HCT116 (cell line): ENCODE measurements around the gene SLAMF1. TPM values are rescaled to one million over a fixed set of nuclear protein-coding genes. Genes with fewer than 3 reads are reported as not detected.

Experiments
- ATAC-seq: fragments of 200-7000 bp; cut with Tn5 transposase; 2 replicates; pipeline ENCODE4 v1.9.1; 2020; ENCODE audit warnings: mild to moderate bottlenecking, moderate library complexity
- BruUV-seq: library from RNA; stranded (reverse); fragments of 400-500 nt; replicated peaks from 2 replicates; lab custom pipeline; 2021; lab: Mats Ljungman, UMichigan
- CTCF ChIA-PET: fragments of 300-600 bp; sonication (Branson Sonifier 250); formaldehyde crosslinking; loops from one replicate; lab custom pipeline; 2021; ENCODE audit warnings: antibody characterized with exemption; lab: Charles Lee
- POLR2A ChIA-PET: fragments of 300-600, 350-600 bp; sonication (Branson Sonifier 250); formaldehyde crosslinking; loops from one replicate; lab custom pipeline; 2021; ENCODE audit warnings: antibody characterized with exemption; lab: Charles Lee
- RAD21 ChIA-PET, 2 experiments: fragments of 300-600 bp; sonication (Branson Sonifier 250); formaldehyde crosslinking; loops; one replicate each; lab custom pipeline; 2023; ENCODE audit warnings: low total read pairs in 2 of 2; ENCODE audit not compliant: uncharacterized antibody in 2 of 2, unreplicated experiment in 2 of 2, low non-redundant PET in 1 of 2; lab: Charles Lee
- DNase-seq: peaks from one replicate; pipeline ENCODE4 v3.0.0-alpha.2; 2010; ENCODE audit warnings: low read depth, low spot score
- H2AFZ ChIP-seq: fragments of 200-600 bp; shearing (Covaris generic), sonication (generic); 2 replicates; pipeline ENCODE4 v1.6.1; 2017; ENCODE audit warnings: low read depth, mixed run types, mixed read lengths, antibody characterized with exemption, low read length; ENCODE audit not compliant: poor library complexity, severe bottlenecking
- H3K27ac ChIP-seq: 2 replicates; pipeline ENCODE4 v1.5.1; 2012; ENCODE audit warnings: low read depth, low read length
- H3K27me3 ChIP-seq: fragments of 200-600 bp; sonication (generic); 2 replicates; pipeline ENCODE4 v1.6.1; 2016; ENCODE audit warnings: mixed run types, low read length, mixed read lengths; ENCODE audit not compliant: insufficient read depth
- H3K36me3 ChIP-seq, 2 experiments: fragments of 200-500 bp in 1 of 2; fragments of 200-600 bp in 1 of 2; sonication (Bioruptor generic) in 1 of 2; sonication (generic) in 1 of 2; 2 replicates each; pipeline versions ENCODE4 v1.5.1 to v1.6.1; 2014 to 2016; ENCODE audit warnings: low read length in 2 of 2, inconsistent platforms in 1 of 2, mixed read lengths in 1 of 2, mixed run types in 1 of 2; ENCODE audit not compliant: insufficient read depth in 2 of 2, control insufficient read depth in 1 of 2
- H3K4me1 ChIP-seq, 2 experiments: fragments of 200-600 bp in 1 of 2; sonication (generic) in 1 of 2; 2 replicates each; pipeline versions ENCODE4 v1.5.1 to v1.6.1; 2012 to 2017; ENCODE audit warnings: low read length in 2 of 2, inconsistent platforms in 1 of 2, mild to moderate bottlenecking in 1 of 2, mixed read lengths in 1 of 2, mixed run types in 1 of 2, moderate library complexity in 1 of 2; ENCODE audit not compliant: insufficient read depth in 2 of 2, control insufficient read depth in 1 of 2
- H3K4me2 ChIP-seq: fragments of 200-600 bp; sonication (generic); 2 replicates; pipeline ENCODE4 v1.6.1; 2017; ENCODE audit warnings: mixed run types, low read length, mixed read lengths
- H3K4me3 ChIP-seq, 2 experiments: fragments of 200-600 bp in 1 of 2; sonication (generic) in 1 of 2; replicated peaks in 1 of 2; 2 replicates each; pipeline ENCODE4 v1.5.1; 2011 to 2016; ENCODE audit warnings: low read length in 2 of 2, control low read depth in 1 of 2, low read depth in 1 of 2, mild to moderate bottlenecking in 1 of 2, mixed read lengths in 1 of 2, mixed run types in 1 of 2
- H3K79me2 ChIP-seq: fragments of 200-600 bp; sonication (generic); 2 replicates; pipeline ENCODE4 v1.6.1; 2017; ENCODE audit warnings: mild to moderate bottlenecking, mixed run types, low read length, moderate library complexity, mixed read lengths; ENCODE audit not compliant: insufficient read depth
- H3K9ac ChIP-seq: fragments of 200-600 bp; sonication (generic); 2 replicates; pipeline ENCODE4 v1.6.1; 2016; ENCODE audit warnings: low read length, mixed read lengths
- H3K9me2 ChIP-seq: fragments of 200-600 bp; sonication (generic), shearing (Covaris generic); 2 replicates; pipeline ENCODE4 v1.6.1; 2017; ENCODE audit warnings: mixed run types, mild to moderate bottlenecking, moderate library complexity; ENCODE audit not compliant: insufficient read depth
- H3K9me3 ChIP-seq, 2 experiments: fragments of 200-500 bp in 1 of 2; fragments of 200-600 bp in 1 of 2; sonication (Bioruptor generic) in 1 of 2; sonication (generic) in 1 of 2; 2 replicates each; pipeline ENCODE4 v1.6.1; 2014 to 2017; ENCODE audit warnings: low read length in 2 of 2, mixed read lengths in 2 of 2, inconsistent platforms in 1 of 2, low read depth in 1 of 2, mild to moderate bottlenecking in 1 of 2, mixed run types in 1 of 2, moderate library complexity in 1 of 2; ENCODE audit not compliant: control insufficient read depth in 1 of 2, insufficient read depth in 1 of 2
- H4K20me1 ChIP-seq: fragments of 200-600 bp; sonication (generic), shearing (Covaris generic); 2 replicates; pipeline ENCODE4 v1.6.1; 2017; ENCODE audit warnings: mixed run types, mild to moderate bottlenecking, moderate library complexity; ENCODE audit not compliant: insufficient read depth
- EGR1 ChIP-seq: IDR thresholded peaks from 2 replicates; pipeline ENCODE4 v1.6.1; 2012; ENCODE audit warnings: low read depth
- FOSL1 ChIP-seq: IDR thresholded peaks from 2 replicates; pipeline ENCODE4 v1.6.1; 2012; ENCODE audit warnings: low read depth
- intact Hi-C: fragments of 100-400 bp; cut with micrococcal nuclease; formaldehyde crosslinking; loops from 2 replicates; pipeline ENCODE4 v1.10.0; 2022
- total RNA-seq: library from RNA; stranded (reverse); gene quantifications from one replicate; pipeline ENCODE4 v1.2.1, GENCODE V29; 2021; ENCODE audit not compliant: unreplicated experiment
- TF ChIP-seq, protein P1 (sequence below): IDR thresholded peaks from 2 replicates; pipeline ENCODE4 v1.6.1; 2012
- TF ChIP-seq, protein P2 (sequence below): IDR thresholded peaks from 2 replicates; pipeline ENCODE4 v1.6.1; 2011; ENCODE audit warnings: mild to moderate bottlenecking, low read length, moderate library complexity; ENCODE audit not compliant: insufficient replicate concordance; ENCODE audit errors: extremely low read depth
- TF ChIP-seq, protein P3 (sequence below), 3 experiments: fragments of 200-600 bp in 1 of 3; sonication (generic) in 1 of 3; IDR thresholded peaks in 2 of 3; conservative IDR thresholded peaks in 1 of 3; 2 replicates each; pipeline ENCODE4 v1.5.1; 2012 to 2017; ENCODE audit warnings: low read depth in 2 of 3, low read length in 2 of 3, antibody characterized with exemption in 1 of 3, borderline replicate concordance in 1 of 3, control low read depth in 1 of 3, mild to moderate bottlenecking in 1 of 3, mixed read lengths in 1 of 3, mixed run types in 1 of 3, moderate library complexity in 1 of 3; ENCODE audit not compliant: insufficient read depth in 1 of 3
- TF ChIP-seq, protein P4 (sequence below): IDR thresholded peaks from 2 replicates; pipeline ENCODE4 v1.6.1; 2012; ENCODE audit warnings: low read depth

SLAMF1 gene
- total RNA-seq, 1 experiment from 2014 or later = 0.30 TPM

DNA sequence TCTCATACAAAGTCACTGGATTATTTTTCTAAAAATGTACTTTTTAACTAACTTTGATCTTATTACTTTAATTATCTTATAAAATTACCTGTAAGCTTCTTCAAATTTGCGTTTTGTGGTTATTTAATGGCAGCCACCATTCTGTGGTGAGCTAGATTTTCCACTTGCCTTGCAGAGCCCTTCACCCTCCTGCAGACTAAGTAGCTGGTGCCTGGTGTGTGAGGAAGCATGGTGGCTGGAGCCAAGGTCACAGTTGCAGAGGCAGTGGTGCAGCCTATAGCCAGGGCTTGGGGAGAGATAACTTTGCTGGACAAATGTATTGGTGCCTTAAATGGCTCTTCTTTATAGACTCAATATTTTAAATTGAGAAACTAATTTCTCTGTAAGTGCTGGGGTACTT lies 56.4 kb downstream of the SLAMF1 start:
- CTCF ChIA-PET = interaction anchor here (0.9 to 1.2 kb wide), 2 partner anchors 15 to 46 kb away, joined by 3 read pairs; no protein-coding TSS in a partner anchor
- no peak for DNase-seq
- Histone ChIP-seq H3K9ac (no peak overlapping the region), H3K4me2 (no peak overlapping the region), H3K36me3 (no peaks in the 10 kb centered on the region), H3K79me2 (no peaks in the 10 kb centered on the region), H3K9me2 (no peaks in the 10 kb centered on the region), H2AFZ (no peak overlapping the region), H3K9me3 (no peaks in the 10 kb centered on the region), H3K4me3 (no peak overlapping the region), H3K27ac (no peak overlapping the region), H4K20me1 (no peaks in the 10 kb centered on the region), H3K4me1 (no peaks in the 10 kb centered on the region), H3K27me3 (no peaks in the 10 kb centered on the region)
- POLR2A ChIA-PET = no interaction called here
- intact Hi-C loops = no loop called here
- ATAC-seq = no peak
- TF ChIP-seq, protein P1, sequence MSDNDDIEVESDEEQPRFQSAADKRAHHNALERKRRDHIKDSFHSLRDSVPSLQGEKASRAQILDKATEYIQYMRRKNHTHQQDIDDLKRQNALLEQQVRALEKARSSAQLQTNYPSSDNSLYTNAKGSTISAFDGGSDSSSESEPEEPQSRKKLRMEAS = no peak
- no peak for TF ChIP-seq FOSL1
- TF ChIP-seq EGR1 = no peak
- TF ChIP-seq, protein P2, sequence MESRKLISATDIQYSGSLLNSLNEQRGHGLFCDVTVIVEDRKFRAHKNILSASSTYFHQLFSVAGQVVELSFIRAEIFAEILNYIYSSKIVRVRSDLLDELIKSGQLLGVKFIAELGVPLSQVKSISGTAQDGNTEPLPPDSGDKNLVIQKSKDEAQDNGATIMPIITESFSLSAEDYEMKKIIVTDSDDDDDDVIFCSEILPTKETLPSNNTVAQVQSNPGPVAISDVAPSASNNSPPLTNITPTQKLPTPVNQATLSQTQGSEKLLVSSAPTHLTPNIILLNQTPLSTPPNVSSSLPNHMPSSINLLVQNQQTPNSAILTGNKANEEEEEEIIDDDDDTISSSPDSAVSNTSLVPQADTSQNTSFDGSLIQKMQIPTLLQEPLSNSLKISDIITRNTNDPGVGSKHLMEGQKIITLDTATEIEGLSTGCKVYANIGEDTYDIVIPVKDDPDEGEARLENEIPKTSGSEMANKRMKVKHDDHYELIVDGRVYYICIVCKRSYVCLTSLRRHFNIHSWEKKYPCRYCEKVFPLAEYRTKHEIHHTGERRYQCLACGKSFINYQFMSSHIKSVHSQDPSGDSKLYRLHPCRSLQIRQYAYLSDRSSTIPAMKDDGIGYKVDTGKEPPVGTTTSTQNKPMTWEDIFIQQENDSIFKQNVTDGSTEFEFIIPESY = no peak
- TF ChIP-seq, protein P3, sequence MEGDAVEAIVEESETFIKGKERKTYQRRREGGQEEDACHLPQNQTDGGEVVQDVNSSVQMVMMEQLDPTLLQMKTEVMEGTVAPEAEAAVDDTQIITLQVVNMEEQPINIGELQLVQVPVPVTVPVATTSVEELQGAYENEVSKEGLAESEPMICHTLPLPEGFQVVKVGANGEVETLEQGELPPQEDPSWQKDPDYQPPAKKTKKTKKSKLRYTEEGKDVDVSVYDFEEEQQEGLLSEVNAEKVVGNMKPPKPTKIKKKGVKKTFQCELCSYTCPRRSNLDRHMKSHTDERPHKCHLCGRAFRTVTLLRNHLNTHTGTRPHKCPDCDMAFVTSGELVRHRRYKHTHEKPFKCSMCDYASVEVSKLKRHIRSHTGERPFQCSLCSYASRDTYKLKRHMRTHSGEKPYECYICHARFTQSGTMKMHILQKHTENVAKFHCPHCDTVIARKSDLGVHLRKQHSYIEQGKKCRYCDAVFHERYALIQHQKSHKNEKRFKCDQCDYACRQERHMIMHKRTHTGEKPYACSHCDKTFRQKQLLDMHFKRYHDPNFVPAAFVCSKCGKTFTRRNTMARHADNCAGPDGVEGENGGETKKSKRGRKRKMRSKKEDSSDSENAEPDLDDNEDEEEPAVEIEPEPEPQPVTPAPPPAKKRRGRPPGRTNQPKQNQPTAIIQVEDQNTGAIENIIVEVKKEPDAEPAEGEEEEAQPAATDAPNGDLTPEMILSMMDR (IDR thresholded peaks at IDR 0.05 in 2 of 3, conservative IDR thresholded peaks at IDR 0.05 in 1 of 3; ENCODE audit: borderline replicate concordance in 1 of 3, insufficient read depth in 1 of 3, low read depth in 2 of 3, low read length in 2 of 3) = no peak
- TF ChIP-seq, protein P4, sequence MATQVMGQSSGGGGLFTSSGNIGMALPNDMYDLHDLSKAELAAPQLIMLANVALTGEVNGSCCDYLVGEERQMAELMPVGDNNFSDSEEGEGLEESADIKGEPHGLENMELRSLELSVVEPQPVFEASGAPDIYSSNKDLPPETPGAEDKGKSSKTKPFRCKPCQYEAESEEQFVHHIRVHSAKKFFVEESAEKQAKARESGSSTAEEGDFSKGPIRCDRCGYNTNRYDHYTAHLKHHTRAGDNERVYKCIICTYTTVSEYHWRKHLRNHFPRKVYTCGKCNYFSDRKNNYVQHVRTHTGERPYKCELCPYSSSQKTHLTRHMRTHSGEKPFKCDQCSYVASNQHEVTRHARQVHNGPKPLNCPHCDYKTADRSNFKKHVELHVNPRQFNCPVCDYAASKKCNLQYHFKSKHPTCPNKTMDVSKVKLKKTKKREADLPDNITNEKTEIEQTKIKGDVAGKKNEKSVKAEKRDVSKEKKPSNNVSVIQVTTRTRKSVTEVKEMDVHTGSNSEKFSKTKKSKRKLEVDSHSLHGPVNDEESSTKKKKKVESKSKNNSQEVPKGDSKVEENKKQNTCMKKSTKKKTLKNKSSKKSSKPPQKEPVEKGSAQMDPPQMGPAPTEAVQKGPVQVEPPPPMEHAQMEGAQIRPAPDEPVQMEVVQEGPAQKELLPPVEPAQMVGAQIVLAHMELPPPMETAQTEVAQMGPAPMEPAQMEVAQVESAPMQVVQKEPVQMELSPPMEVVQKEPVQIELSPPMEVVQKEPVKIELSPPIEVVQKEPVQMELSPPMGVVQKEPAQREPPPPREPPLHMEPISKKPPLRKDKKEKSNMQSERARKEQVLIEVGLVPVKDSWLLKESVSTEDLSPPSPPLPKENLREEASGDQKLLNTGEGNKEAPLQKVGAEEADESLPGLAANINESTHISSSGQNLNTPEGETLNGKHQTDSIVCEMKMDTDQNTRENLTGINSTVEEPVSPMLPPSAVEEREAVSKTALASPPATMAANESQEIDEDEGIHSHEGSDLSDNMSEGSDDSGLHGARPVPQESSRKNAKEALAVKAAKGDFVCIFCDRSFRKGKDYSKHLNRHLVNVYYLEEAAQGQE = no peak
- BruUV-seq = no TSS peak
- RAD21 ChIA-PET = no interaction called here
